H1 (cell line): Measurements from ENCODE around the gene SSC5D. TPM values are rescaled to one million over a fixed set of nuclear protein-coding genes. Genes with fewer than 3 reads are reported as not detected.

ENCODE experiments used
- CTCF ChIA-PET: fragments of 300-600 bp; sonication (Branson Sonifier 250); formaldehyde crosslinking; loops from one replicate; lab custom pipeline; 2021; ENCODE audit not compliant: partially characterized antibody; lab: Charles Lee
- POLR2A ChIA-PET: fragments of 300-600 bp; sonication (Branson Sonifier 250); formaldehyde crosslinking; loops from one replicate; lab custom pipeline; 2021; ENCODE audit warnings: inconsistent platforms; ENCODE audit not compliant: partially characterized antibody; lab: Charles Lee
- DNase-seq, 2 experiments: peaks; one replicate each; pipeline versions ENCODE4 v3.0.0 to v3.0.0-alpha.2; 2010 to 2022; ENCODE audit warnings: low spot score in 2 of 2, low read depth in 1 of 2, mixed read lengths in 1 of 2
- FAIRE-seq: peaks from 2 replicates; lab custom pipeline; 2011; peaks lifted over from hg19 to GRCh38; lab: Jason Lieb, UNC
- H2AFZ ChIP-seq: 2 replicates; pipeline ENCODE4 v1.8.1; 2012; ENCODE audit warnings: low read length, inconsistent platforms
- H2AK5ac ChIP-seq: 2 replicates; pipeline ENCODE4 v1.6.1; 2013; ENCODE audit warnings: low read depth, low read length
- H2BK120ac ChIP-seq: replicated peaks from 2 replicates; pipeline ENCODE3; 2013; ENCODE audit warnings: low read depth, low read length, inconsistent platforms
- H2BK12ac ChIP-seq: 2 replicates; pipeline ENCODE4 v1.6.1; 2013; ENCODE audit warnings: low read depth, low read length
- H2BK15ac ChIP-seq: 2 replicates; pipeline ENCODE4 v1.6.1; 2013; ENCODE audit warnings: low read length
- H2BK20ac ChIP-seq: 2 replicates; pipeline ENCODE4 v1.6.1; 2013; ENCODE audit warnings: low read length
- H2BK5ac ChIP-seq: 2 replicates; pipeline ENCODE4 v1.6.1; 2013; ENCODE audit warnings: low read depth, low read length
- H3K14ac ChIP-seq: 2 replicates; pipeline ENCODE4 v1.6.1; 2013; ENCODE audit warnings: inconsistent platforms; ENCODE audit not compliant: insufficient read length
- H3K18ac ChIP-seq: 2 replicates; pipeline ENCODE4 v1.6.1; 2013; ENCODE audit warnings: low read length; ENCODE audit errors: extremely low read depth
- H3K23ac ChIP-seq: 2 replicates; pipeline ENCODE4 v1.6.1; 2013; ENCODE audit warnings: inconsistent platforms; ENCODE audit not compliant: insufficient read length
- H3K23me2 ChIP-seq: 2 replicates; pipeline ENCODE4 v1.6.1; 2013; ENCODE audit warnings: low read depth, low read length
- H3K27ac ChIP-seq: 2 replicates; pipeline ENCODE4 v1.6.1; 2011; ENCODE audit warnings: low read depth, low read length, inconsistent platforms
- H3K27me3 ChIP-seq, 4 experiments: replicated peaks in 1 of 4; 1 replicate in 1 of 4; 2 replicates in 3 of 4; pipeline versions ENCODE4 v1.6.1 to v1.8.1; 2011 to 2013; ENCODE audit warnings: low read length in 3 of 4, mild to moderate bottlenecking in 3 of 4, inconsistent platforms in 2 of 4, mixed read lengths in 2 of 4, moderate library complexity in 1 of 4; ENCODE audit not compliant: control insufficient read depth in 3 of 4, insufficient read depth in 3 of 4; ENCODE audit errors: extremely low read depth in 1 of 4
- H3K36me3 ChIP-seq, 4 experiments: 2 replicates each; pipeline versions ENCODE4 v1.6.1 to v1.8.1; 2011 to 2013; ENCODE audit warnings: mild to moderate bottlenecking in 4 of 4, low read length in 3 of 4, moderate library complexity in 2 of 4, control low read depth in 1 of 4, inconsistent platforms in 1 of 4; ENCODE audit not compliant: insufficient read depth in 4 of 4, control insufficient read depth in 2 of 4
- H3K4ac ChIP-seq: replicated peaks from 2 replicates; pipeline ENCODE3; 2013; ENCODE audit warnings: low read length, low read depth, mixed read lengths, inconsistent platforms; ENCODE audit not compliant: insufficient read length
- H3K4me1 ChIP-seq, 4 experiments: replicated peaks in 1 of 4; 1 replicate in 1 of 4; 2 replicates in 3 of 4; pipeline versions ENCODE4 v1.6.1 to v1.8.1; 2011 to 2013; ENCODE audit warnings: low read length in 3 of 4, inconsistent platforms in 2 of 4, mixed read lengths in 1 of 4; ENCODE audit not compliant: insufficient read depth in 4 of 4, control insufficient read depth in 3 of 4
- H3K4me2 ChIP-seq, 2 experiments: 2 replicates each; pipeline versions ENCODE4 v1.6.1 to v1.8.1; 2011 to 2013; ENCODE audit warnings: low read depth in 2 of 2, low read length in 2 of 2, control low read depth in 1 of 2, inconsistent platforms in 1 of 2, mild to moderate bottlenecking in 1 of 2; ENCODE audit not compliant: insufficient read depth in 1 of 2
- H3K4me3 ChIP-seq, 4 experiments: fragments of 200-600, 300-600 bp in 1 of 4; sonication (generic), shearing (Covaris generic), sonication (Bioruptor Twin) in 1 of 4; 2 replicates each; pipeline versions ENCODE4 v1.5.1 to v1.8.1; 2011 to 2016; ENCODE audit warnings: low read length in 4 of 4, low read depth in 3 of 4, control low read depth in 2 of 4, inconsistent platforms in 2 of 4, mild to moderate bottlenecking in 2 of 4, mixed read lengths in 1 of 4, moderate library complexity in 1 of 4; ENCODE audit not compliant: insufficient read depth in 2 of 4; ENCODE audit errors: extremely low read depth in 1 of 4
- H3K56ac ChIP-seq: replicated peaks from 2 replicates; pipeline ENCODE3; 2013; ENCODE audit warnings: low read depth, mild to moderate bottlenecking, mixed read lengths, low read length, inconsistent platforms; ENCODE audit not compliant: insufficient read length
- H3K79me1 ChIP-seq: 2 replicates; pipeline ENCODE4 v1.6.1; 2013; ENCODE audit warnings: low read depth, low read length, control low read depth
- H3K79me2 ChIP-seq, 2 experiments: 2 replicates each; pipeline versions ENCODE4 v1.6.1 to v1.8.1; 2012 to 2013; ENCODE audit warnings: low read length in 2 of 2, mild to moderate bottlenecking in 2 of 2, inconsistent platforms in 1 of 2; ENCODE audit not compliant: insufficient read depth in 2 of 2, control insufficient read depth in 1 of 2
- H3K9ac ChIP-seq, 4 experiments: replicated peaks in 1 of 4; 1 replicate in 1 of 4; 2 replicates in 3 of 4; pipeline versions ENCODE4 v1.6.1 to v1.8.1; 2011 to 2013; ENCODE audit warnings: low read depth in 3 of 4, low read length in 3 of 4, control low read depth in 2 of 4, mild to moderate bottlenecking in 2 of 4, moderate library complexity in 2 of 4, inconsistent platforms in 1 of 4; ENCODE audit errors: extremely low read depth in 1 of 4
- H3K9me3 ChIP-seq, 2 experiments: 2 replicates each; pipeline versions ENCODE4 v1.6.1 to v1.8.1; 2012 to 2013; ENCODE audit warnings: mild to moderate bottlenecking in 2 of 2, moderate library complexity in 2 of 2, control low read depth in 1 of 2, inconsistent platforms in 1 of 2, low read depth in 1 of 2, low read length in 1 of 2, mixed read lengths in 1 of 2; ENCODE audit not compliant: insufficient read depth in 2 of 2
- H4K20me1 ChIP-seq, 2 experiments: replicated peaks in 1 of 2; 2 replicates each; pipeline versions ENCODE3 to v1.8.1; 2011 to 2013; ENCODE audit warnings: inconsistent platforms in 2 of 2, low read length in 2 of 2, mild to moderate bottlenecking in 1 of 2; ENCODE audit not compliant: insufficient read depth in 2 of 2, control insufficient read depth in 1 of 2
- H4K5ac ChIP-seq: 2 replicates; pipeline ENCODE4 v1.6.1; 2013; ENCODE audit warnings: low read length, low read depth, mixed read lengths, inconsistent platforms; ENCODE audit not compliant: insufficient read length
- H4K8ac ChIP-seq: 2 replicates; pipeline ENCODE4 v1.8.0; 2013; ENCODE audit warnings: mild to moderate bottlenecking, moderate library complexity, low read length, inconsistent platforms; ENCODE audit not compliant: insufficient read depth; ENCODE audit errors: extremely low read depth
- H4K91ac ChIP-seq: replicated peaks from 2 replicates; pipeline ENCODE3; 2013; ENCODE audit warnings: low read length, mixed read lengths, inconsistent platforms; ENCODE audit not compliant: insufficient read length
- CEBPB ChIP-seq: IDR thresholded peaks from 2 replicates; pipeline ENCODE4 v1.6.1; 2012; ENCODE audit warnings: low read depth, low read length
- CHD1 ChIP-seq: IDR thresholded peaks from 2 replicates; pipeline ENCODE4 v1.6.1; 2012; ENCODE audit warnings: low read depth, low read length, improper control_type of control experiment
- CREB1 ChIP-seq: IDR thresholded peaks from 2 replicates; pipeline ENCODE4 v1.6.1; 2012; ENCODE audit warnings: inconsistent platforms
- EP300 ChIP-seq, 2 experiments: IDR thresholded peaks; 1 replicate in 1 of 2; 2 replicates in 1 of 2; pipeline ENCODE4 v1.6.1; 2011 to 2012; ENCODE audit warnings: low read depth in 2 of 2, low read length in 2 of 2, mild to moderate bottlenecking in 2 of 2, borderline replicate concordance in 1 of 2, inconsistent platforms in 1 of 2, moderate library complexity in 1 of 2
- GABPA ChIP-seq: IDR thresholded peaks from 2 replicates; pipeline ENCODE4 v1.6.1; 2011; ENCODE audit warnings: mild to moderate bottlenecking, low read length, moderate library complexity, borderline replicate concordance; ENCODE audit not compliant: insufficient read depth
- GTF2F1 ChIP-seq: IDR thresholded peaks from 2 replicates; pipeline ENCODE4 v1.6.1; 2012; ENCODE audit warnings: low read depth, low read length, improper control_type of control experiment, borderline replicate concordance
- HDAC6 ChIP-seq: IDR thresholded peaks from one replicate; pipeline ENCODE4 v1.7.1; 2012; ENCODE audit warnings: low read depth, mild to moderate bottlenecking, inconsistent platforms, low read length, moderate library complexity
- JUN ChIP-seq: IDR thresholded peaks from 2 replicates; pipeline ENCODE4 v1.6.1; 2011; ENCODE audit warnings: low read depth, mild to moderate bottlenecking, improper control_type of control experiment, low read length
- JUND ChIP-seq: IDR thresholded peaks from 2 replicates; pipeline ENCODE4 v1.6.1; 2011; ENCODE audit warnings: mild to moderate bottlenecking, improper control_type of control experiment, low read length
- RNF2 ChIP-seq: fragments of 200-900, 300-1000 bp; sonication (generic); IDR thresholded peaks from 2 replicates; pipeline ENCODE4 v1.7.1; 2016; ENCODE audit warnings: borderline replicate concordance, low read depth, mild to moderate bottlenecking, antibody characterized with exemption, low read length; ENCODE audit not compliant: poor library complexity, severe bottlenecking; ENCODE audit errors: missing control alignments
- SIX5 ChIP-seq: IDR thresholded peaks from 2 replicates; pipeline ENCODE4 v1.6.1; 2011; ENCODE audit warnings: mild to moderate bottlenecking, low read depth, low read length
- SP4 ChIP-seq: IDR thresholded peaks from 2 replicates; pipeline ENCODE4 v1.6.1; 2012; ENCODE audit warnings: low read length, inconsistent platforms
- USF2 ChIP-seq: IDR thresholded peaks from 2 replicates; pipeline ENCODE4 v1.6.1; 2011; ENCODE audit warnings: low read length, improper control_type of control experiment
- WGBS, 2 experiments: shearing (Covaris generic) in 1 of 2; methylation state at CpG; one replicate each; pipeline versions ENCODE4 v1.1.6 to v1.1.7; 2013 to 2015; ENCODE audit warnings: low lambda C conversion rate in 2 of 2, mixed read lengths in 2 of 2, inconsistent platforms in 1 of 2, low coverage in 1 of 2, missing lambda C conversion rate in 1 of 2; ENCODE audit not compliant: insufficient replicate concordance in 2 of 2, insufficient coverage in 1 of 2, insufficient read length in 1 of 2; ENCODE audit errors: extremely low coverage in 1 of 2, missing lambda C conversion rate in 1 of 2; 5-methylcytosine and 5-hydroxymethylcytosine counted together
- polyA plus RNA-seq, 7 experiments: library from polyadenylated mRNA; depleted of rRNA in 3 of 7; stranded (reverse) in 5 of 7; unstranded in 2 of 7; fragments of >200 nt in 5 of 7; fragments of 200-250 nt in 2 of 7; gene quantifications; 1 replicate in 5 of 7; 2 replicates in 1 of 7; 4 replicates in 1 of 7; pipeline versions ENCODE4 v1.2.1 to v1.2.3, GENCODE V29; 2011 to 2013; ENCODE audit warnings: missing spikeins in 2 of 7, mixed read lengths in 2 of 7
- total RNA-seq: library from RNA; stranded (reverse); fragmentation: NEBNext Ultra II Directional; extraction: Animal tissue kit (Norgen Biotek cat#: 25700); gene quantifications from 2 replicates; pipeline ENCODE4 v1.2.1, GENCODE V29; 2021

Gene SSC5D
- total and polyA plus RNA-seq, 2 of the 8 experiments (the other 6 are each of a cell fraction or from before 2014, with no cell fraction given), result 0.39 to 1.7 TPM

- CTCF ChIA-PET, result interaction anchor here (1.0 to 1.4 kb wide), 6 partner anchors 9 to 171 kb away, joined by 3 to 6 read pairs (median 4); no protein-coding TSS in a partner anchor
- Histone ChIP-seq H2AFZ (no peak overlapping the region), H3K18ac (no peak overlapping the region), H2BK5ac (no peak overlapping the region), H4K8ac (no peak overlapping the region; the same call in 1 of the 2 replicates), H3K4me2 (no peak overlapping the region; a peak in 1 of 4 replicates), H3K23me2 (peaks cover 1% of the 10 kb centered on the region; the same call in 1 of the 2 replicates), H3K36me3 (no peaks in the 10 kb centered on the region), H3K4ac (no peak overlapping the region), H3K27me3 (no peaks in the 10 kb centered on the region; a peak in 1 of 7 replicates), H3K79me2 (peaks cover 0 to 13% of the 10 kb centered on the region in 2 experiments; a peak in 2 of 4 replicates), H4K5ac (no peak overlapping the region), H3K9ac (no peak overlapping the region), H3K4me3 (no peak overlapping the region), H3K27ac (no peak overlapping the region), H3K23ac (no peak overlapping the region), H4K91ac (no peak overlapping the region), H3K14ac (no peak overlapping the region), H2BK12ac (no peak overlapping the region), H2AK5ac (no peak overlapping the region), H3K4me1 (peaks cover 3 to 26% (median 17%) of the 10 kb centered on the region in 4 experiments), H2BK120ac (no peak overlapping the region), H3K9me3 (no peaks in the 10 kb centered on the region), H3K56ac (no peak overlapping the region), H4K20me1 (no peaks in the 10 kb centered on the region), H2BK15ac (no peak overlapping the region), H3K79me1 (peaks cover 9% of the 10 kb centered on the region), H2BK20ac (no peak overlapping the region)
- DNase-seq (no peak), FAIRE-seq (no peak)
- POLR2A ChIA-PET, result interaction anchor here (0.9 to 2.9 kb wide), 4 partner anchors 11 to 22 kb away, joined by 3 to 8 read pairs (median 4); partner anchors contain the start of genes NAT14 and ZNF628
- 94% methylated on average over 11 of the region's 11 CpGs; no CpG with 5 or more reads in 1 of the 2 experiments for WGBS, 2 experiments
- TF ChIP-seq JUND (no peak), CREB1 (no peak), SP4 (no peak), EP300 (IDR thresholded peaks at IDR 0.05; ENCODE audit: borderline replicate concordance in 1 of 2, low read depth in 2 of 2, low read length in 2 of 2) (no peak), HDAC6 (no peak), GTF2F1 (no peak), USF2 (no peak), GABPA (no peak), CHD1 (no peak), RNF2 (no peak), CEBPB (no peak), SIX5 (no peak), JUN (no peak)
Measured at GRCh38 chr19:55462722-55463121, 25.5 kb upstream of the SSC5D start.
